ENCODE results near the gene CAST.

Gene CAST

DNA sequence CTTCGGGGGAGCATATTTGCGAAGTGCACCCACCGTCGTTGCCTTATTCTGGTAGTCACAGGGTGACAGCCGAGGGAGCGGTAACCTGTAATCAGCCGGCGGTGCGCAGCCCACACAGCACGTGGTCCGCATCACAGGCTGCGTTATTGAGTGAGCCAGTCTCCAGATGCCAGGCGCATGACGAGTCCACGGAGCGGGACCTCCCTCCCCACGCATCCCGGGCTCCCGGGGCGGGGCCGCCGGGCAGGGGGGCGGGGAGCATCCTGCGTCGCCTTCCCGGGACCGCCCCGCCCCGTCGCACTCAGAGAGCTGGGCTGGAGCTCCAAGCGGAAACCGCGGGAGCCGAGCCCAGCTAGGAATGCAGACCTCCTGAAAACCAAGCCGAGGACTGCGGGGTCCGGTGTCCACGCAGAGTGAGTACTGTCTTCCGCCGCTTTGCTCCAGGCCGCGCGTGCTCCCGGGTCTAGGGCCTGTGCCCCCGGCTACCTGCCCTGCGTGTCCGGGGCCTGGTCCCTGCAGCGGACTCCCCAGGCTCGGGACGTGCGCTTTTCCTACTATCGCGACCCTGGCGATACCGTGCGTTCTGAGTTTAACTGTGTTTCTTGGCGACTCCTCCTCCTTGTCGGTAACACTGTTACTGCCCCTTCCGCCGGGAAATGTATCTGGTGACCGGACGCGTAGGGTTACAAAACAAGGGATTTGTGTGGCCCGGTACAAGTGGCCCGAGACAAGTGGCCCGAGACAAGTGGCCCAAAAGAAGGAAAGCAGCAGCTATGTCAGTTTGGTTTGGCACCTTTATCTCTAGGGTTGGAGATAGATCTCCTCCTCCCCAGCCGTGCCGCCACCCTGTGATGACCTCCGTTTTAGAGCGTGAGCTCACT, 40.6 kb downstream of the CAST start:
- H3K27ac ChIP-seq: peak overlapping the region; percentile 81
- TF ChIP-seq ZFX (IDR thresholded peaks at IDR 0.05; ENCODE audit: borderline replicate concordance): no peak
- TF ChIP-seq, protein P1, sequence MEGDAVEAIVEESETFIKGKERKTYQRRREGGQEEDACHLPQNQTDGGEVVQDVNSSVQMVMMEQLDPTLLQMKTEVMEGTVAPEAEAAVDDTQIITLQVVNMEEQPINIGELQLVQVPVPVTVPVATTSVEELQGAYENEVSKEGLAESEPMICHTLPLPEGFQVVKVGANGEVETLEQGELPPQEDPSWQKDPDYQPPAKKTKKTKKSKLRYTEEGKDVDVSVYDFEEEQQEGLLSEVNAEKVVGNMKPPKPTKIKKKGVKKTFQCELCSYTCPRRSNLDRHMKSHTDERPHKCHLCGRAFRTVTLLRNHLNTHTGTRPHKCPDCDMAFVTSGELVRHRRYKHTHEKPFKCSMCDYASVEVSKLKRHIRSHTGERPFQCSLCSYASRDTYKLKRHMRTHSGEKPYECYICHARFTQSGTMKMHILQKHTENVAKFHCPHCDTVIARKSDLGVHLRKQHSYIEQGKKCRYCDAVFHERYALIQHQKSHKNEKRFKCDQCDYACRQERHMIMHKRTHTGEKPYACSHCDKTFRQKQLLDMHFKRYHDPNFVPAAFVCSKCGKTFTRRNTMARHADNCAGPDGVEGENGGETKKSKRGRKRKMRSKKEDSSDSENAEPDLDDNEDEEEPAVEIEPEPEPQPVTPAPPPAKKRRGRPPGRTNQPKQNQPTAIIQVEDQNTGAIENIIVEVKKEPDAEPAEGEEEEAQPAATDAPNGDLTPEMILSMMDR (IDR thresholded peaks at IDR 0.05): no peak

DNA sequence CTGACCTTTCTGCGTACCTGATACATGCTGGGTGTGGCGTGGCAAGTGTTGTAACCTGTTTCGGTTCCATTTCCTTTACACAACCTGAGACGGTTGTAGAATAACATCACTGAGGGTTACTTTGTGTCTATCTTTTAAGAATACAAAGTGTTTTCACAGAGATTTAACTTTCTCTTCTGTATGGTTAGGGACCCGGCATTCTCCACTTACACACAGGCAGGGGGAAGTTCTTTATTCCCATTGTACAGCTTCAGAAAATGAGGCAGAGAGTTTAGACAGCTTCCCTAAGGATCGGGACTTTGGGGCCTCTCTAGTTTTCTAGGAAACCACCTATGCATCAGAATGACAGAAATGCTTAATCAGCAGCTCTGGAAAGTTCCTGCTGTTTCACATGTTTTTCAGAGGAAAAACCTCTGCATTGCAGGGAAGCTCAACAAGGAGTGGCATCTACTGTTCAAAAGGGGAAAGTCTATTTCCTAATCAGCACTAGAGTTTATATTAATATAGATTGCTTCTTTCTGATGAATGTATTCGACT, 41.3 kb downstream of the CAST start:
- TF ChIP-seq ZFX (IDR thresholded peaks at IDR 0.05; ENCODE audit: borderline replicate concordance): no peak
- TF ChIP-seq, protein P1 (IDR thresholded peaks at IDR 0.05): no peak
- H3K27ac ChIP-seq: peak overlapping the region; percentile 81

DNA sequence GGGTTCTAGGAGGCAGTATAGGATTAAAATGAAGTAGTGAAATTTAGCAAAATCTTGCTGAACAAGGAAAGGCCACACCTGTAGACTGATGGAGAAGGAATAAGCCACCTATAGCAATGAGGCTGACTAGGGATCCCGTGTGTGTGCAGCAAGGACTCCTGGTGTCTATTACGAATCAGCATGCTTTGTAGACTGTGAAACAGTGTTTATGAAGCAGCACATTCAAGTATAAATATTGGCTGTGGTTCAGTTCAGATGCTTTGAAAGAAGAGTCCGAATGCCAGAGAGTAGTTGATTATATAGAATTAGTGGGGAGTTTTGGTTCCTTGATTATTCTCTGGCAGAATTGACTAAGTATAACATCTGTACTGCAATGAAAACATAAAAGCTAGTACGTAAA, 41.8 kb downstream of the CAST start:
- TF ChIP-seq, protein P1 (IDR thresholded peaks at IDR 0.05): no peak
- no peak for TF ChIP-seq ZFX (IDR thresholded peaks at IDR 0.05; ENCODE audit: borderline replicate concordance)
- H3K27ac ChIP-seq: no peak overlapping the region

DNA sequence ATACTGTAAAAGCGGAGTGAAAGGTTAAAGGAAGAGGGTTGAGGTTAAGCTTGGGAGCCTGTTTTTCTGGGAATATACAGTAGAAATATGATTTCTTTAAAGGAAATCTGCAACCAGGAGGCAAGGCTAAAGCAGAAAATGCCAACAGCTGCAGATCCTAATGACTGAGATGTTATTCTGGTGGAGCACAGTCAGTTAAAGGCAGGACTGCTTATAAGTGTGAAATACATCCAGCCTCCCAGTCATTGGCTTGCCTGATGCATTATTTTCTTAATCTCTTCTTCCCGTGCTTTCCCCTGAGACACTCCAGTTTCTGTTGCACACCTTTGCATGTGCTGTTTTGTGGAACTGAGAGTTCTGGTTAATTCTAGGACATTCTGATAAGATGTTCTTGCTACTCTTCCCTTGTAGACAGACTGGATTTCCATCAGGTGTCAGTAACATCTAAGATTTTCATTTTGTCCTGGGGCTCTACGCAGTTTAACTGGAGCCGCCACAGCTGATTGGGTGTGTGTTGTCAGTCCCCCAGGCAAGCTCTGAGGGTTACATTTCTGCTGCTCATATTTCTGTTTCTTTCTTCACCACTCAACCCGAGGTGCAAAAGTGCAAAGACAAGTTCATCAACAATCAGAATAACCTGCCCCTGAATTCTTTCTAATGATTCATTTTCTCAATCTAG, 44.4 kb downstream of the CAST start:
- TF ChIP-seq ZFX (IDR thresholded peaks at IDR 0.05; ENCODE audit: borderline replicate concordance): no peak
- TF ChIP-seq, protein P1 (IDR thresholded peaks at IDR 0.05): no peak
- H3K27ac ChIP-seq: no peak overlapping the region

DNA sequence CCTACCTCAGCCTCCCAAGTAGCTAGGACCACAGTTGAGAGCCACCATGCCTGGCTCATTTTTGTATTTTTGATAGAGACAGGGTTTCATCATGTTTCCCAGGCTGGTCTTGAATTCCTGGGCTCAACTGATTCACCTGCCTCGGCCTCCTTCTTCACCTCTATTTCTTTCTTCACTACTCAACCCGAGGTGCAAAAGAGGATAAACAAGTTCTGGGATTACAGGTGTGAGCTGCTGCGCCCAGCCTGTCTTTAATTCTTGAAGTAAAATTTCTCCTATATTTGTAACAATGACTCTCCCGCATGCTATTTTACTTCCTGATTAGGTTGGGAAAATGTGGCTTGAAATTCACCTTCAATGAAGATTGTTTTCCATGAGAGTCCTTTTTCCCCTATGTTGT, 46.4 kb downstream of the CAST start:
- H3K27ac ChIP-seq: no peak overlapping the region
- TF ChIP-seq, protein P1 (IDR thresholded peaks at IDR 0.05): no peak

DNA sequence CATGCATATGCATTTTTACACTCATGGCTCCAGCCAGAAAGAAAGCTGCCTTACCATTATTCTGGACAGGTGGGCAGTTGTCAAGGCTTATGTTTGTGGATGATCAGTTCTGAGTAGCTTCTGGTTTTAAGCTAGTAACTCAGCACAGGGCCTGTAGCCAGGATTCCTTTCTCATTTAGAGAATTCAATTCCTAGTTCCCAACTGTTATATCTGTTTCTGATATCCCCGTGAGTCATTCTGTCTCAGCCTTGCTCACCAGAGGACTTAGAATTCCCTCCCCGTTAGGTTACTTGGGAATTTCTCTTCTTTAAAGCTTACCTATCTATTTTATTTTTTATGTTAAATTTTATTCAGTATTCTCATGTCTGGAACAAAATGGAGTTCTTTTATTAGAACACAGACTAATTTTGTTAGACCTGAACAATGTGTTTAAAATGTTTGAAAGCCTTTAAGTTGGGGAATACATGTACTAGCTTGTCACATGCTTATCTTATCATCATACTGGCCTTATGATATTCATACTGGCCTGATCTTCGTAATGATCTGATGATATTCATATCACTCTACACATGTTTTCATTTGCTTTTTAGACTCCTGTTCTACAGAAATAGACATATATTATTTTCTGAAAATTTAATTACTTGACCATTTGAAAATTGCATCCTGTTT, 47.1 kb downstream of the CAST start:
- no peak overlapping the region for H3K27ac ChIP-seq
- TF ChIP-seq, protein P1 (IDR thresholded peaks at IDR 0.05): no peak
- TF ChIP-seq ZFX (IDR thresholded peaks at IDR 0.05; ENCODE audit: borderline replicate concordance): no peak
